Suppressor macrophage treated with lipopolysaccharide for 1 hour (primary cell): ENCODE results near the gene GMDS.
A peak's percentile ranks its signal among the peaks of the same experiment; 100 is the strongest.

Experiments
- DNase-seq, 3 donors: peaks; one replicate each; pipeline ENCODE4 v3.0.0-alpha.2; 2020 to 2022

The GMDS gene

GRCh38 chr6:2237001-2237400 lies 8.4 kb downstream of the GMDS start:
- no peak for DNase-seq

GRCh38 chr6:2235777-2236495 lies 9.5 kb downstream of the GMDS start:
- no peak for DNase-seq

GRCh38 chr6:2232445-2232844 lies 13.0 kb downstream of the GMDS start:
- no peak for DNase-seq

- no peak for DNase-seq
Observed at GRCh38 chr6:2231438-2231837, 14.0 kb downstream of the GMDS start.

GRCh38 chr6:2230659-2231277 lies 14.6 kb downstream of the GMDS start:
- DNase-seq: no peak

GRCh38 chr6:2229742-2230141 lies 15.7 kb downstream of the GMDS start:
- no peak for DNase-seq

GRCh38 chr6:2229039-2229438 lies 16.4 kb downstream of the GMDS start:
- DNase-seq: no peak

GRCh38 chr6:2228392-2228791 lies 17.0 kb downstream of the GMDS start:
- no peak for DNase-seq

GRCh38 chr6:2226775-2227174 lies 18.6 kb downstream of the GMDS start:
- no peak for DNase-seq

- no peak for DNase-seq
Observed at GRCh38 chr6:2225422-2226392, 19.7 kb downstream of the GMDS start.

- no peak for DNase-seq
Observed at GRCh38 chr6:2224847-2225382, 20.5 kb downstream of the GMDS start.

- DNase-seq: peak; percentile 16 to 26 (median 16)
Observed at GRCh38 chr6:2222275-2222842, 23.0 kb downstream of the GMDS start.

GRCh38 chr6:2221726-2222274 lies 23.6 kb downstream of the GMDS start:
- DNase-seq: peak; percentile 52 to 60 (median 54)

GRCh38 chr6:2220154-2220553 lies 25.3 kb downstream of the GMDS start:
- no peak for DNase-seq

- no peak for DNase-seq
Observed at GRCh38 chr6:2218866-2219265, 26.5 kb downstream of the GMDS start.

- DNase-seq: no peak
Observed at GRCh38 chr6:2216794-2217383, 28.5 kb downstream of the GMDS start.

- DNase-seq: no peak
Observed at GRCh38 chr6:2215342-2215741, 30.1 kb downstream of the GMDS start.

- DNase-seq: no peak
Observed at GRCh38 chr6:2213086-2213485, 32.3 kb downstream of the GMDS start.

- DNase-seq: peak in 1 of 3 donors; percentile 25
Observed at GRCh38 chr6:2209226-2209809, 36.1 kb downstream of the GMDS start.

GRCh38 chr6:2208468-2208867 lies 36.9 kb downstream of the GMDS start:
- no peak for DNase-seq

GRCh38 chr6:2205396-2205795 lies 40.0 kb downstream of the GMDS start:
- no peak for DNase-seq

- no peak for DNase-seq
Observed at GRCh38 chr6:2204272-2204671, 41.1 kb downstream of the GMDS start.
